Neural progenitor cell (in vitro differentiated cells): ENCODE results near the gene COL21A1.

Experiments
- CTCF ChIP-seq: fragments of 200-600 bp; sonication (generic); IDR thresholded peaks from 2 replicates; pipeline ENCODE4 v1.5.1; 2017; ENCODE audit warnings: antibody characterized with exemption, mild to moderate bottlenecking
- EZH2 ChIP-seq: fragments of 200-600 bp; sonication (generic); IDR thresholded peaks from 2 replicates; pipeline ENCODE4 v1.6.1; 2017; ENCODE audit warnings: antibody characterized with exemption, mild to moderate bottlenecking, moderate library complexity
- EZH2phosphoT487 ChIP-seq: fragments of 200-600 bp; sonication (generic); IDR thresholded peaks from 2 replicates; pipeline ENCODE4 v1.6.1; 2017; ENCODE audit warnings: antibody characterized with exemption

- TF ChIP-seq CTCF (no peak), EZH2phosphoT487 (no peak), EZH2 (no peak)
Measured at GRCh38 chr6:56245903-56246351, 1.5 kb downstream of the COL21A1 start.
